Body of pancreas (tissue), 4 donors: ENCODE results near the gene CNTNAP2.

Source experiments
- POLR2A ChIP-seq, 3 donors: fragments of 450-650 bp; IDR thresholded peaks; one replicate each; pipeline ENCODE4 v1.6.1; 2016; ENCODE audit warnings: antibody characterized with exemption in 3 of 3, mild to moderate bottlenecking in 2 of 3
- TF ChIP-seq, protein P1 (sequence below), 7 experiments: fragments of 450-650 bp in 4 of 7; fragments of 200-600 bp in 3 of 7; sonication (generic) in 3 of 7; IDR thresholded peaks; one replicate each; pipeline ENCODE4 v1.5.1; 2016 to 2019; ENCODE audit warnings: antibody characterized with exemption in 7 of 7

DNA sequence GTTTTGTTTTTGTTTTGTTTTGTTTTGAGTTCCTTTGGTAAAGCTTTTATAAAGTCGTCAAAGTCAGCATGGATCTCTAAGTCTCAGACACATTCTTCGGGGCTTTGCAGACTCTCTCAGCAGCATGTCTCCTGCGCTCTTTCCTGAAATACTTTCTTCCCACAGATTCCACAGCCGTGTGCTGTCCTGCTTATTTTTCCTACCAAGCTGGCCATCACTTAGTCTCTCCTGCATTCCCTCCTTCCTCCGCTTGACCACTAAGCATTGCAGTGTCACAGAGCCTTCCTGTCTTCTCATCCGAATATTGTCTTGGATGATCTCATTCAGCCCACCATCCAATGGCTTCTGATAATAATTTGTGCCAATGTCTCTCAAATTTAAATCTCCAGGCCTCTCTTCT lies 2039.6 kb downstream of the CNTNAP2 start:
- TF ChIP-seq POLR2A (IDR thresholded peaks at IDR 0.05), result no peak
- TF ChIP-seq, protein P1, sequence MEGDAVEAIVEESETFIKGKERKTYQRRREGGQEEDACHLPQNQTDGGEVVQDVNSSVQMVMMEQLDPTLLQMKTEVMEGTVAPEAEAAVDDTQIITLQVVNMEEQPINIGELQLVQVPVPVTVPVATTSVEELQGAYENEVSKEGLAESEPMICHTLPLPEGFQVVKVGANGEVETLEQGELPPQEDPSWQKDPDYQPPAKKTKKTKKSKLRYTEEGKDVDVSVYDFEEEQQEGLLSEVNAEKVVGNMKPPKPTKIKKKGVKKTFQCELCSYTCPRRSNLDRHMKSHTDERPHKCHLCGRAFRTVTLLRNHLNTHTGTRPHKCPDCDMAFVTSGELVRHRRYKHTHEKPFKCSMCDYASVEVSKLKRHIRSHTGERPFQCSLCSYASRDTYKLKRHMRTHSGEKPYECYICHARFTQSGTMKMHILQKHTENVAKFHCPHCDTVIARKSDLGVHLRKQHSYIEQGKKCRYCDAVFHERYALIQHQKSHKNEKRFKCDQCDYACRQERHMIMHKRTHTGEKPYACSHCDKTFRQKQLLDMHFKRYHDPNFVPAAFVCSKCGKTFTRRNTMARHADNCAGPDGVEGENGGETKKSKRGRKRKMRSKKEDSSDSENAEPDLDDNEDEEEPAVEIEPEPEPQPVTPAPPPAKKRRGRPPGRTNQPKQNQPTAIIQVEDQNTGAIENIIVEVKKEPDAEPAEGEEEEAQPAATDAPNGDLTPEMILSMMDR (IDR thresholded peaks at IDR 0.05), result no peak
